Measurements from ENCODE around the gene NLRC3.

NLRC3 gene

GRCh38 chr16:3589001-3589400, 11.8 kb upstream of the NLRC3 start:
- no peak for DNase-seq (ENCODE audit: low read depth, low spot score)
- H3K4me3 ChIP-seq (ENCODE audit: low read depth, low read length): no peak overlapping the region
- TF ChIP-seq CTCF (IDR thresholded peaks at IDR 0.05; ENCODE audit: low read depth, low read length): no peak
- in situ Hi-C loops (cut with HindIII; ENCODE audit: low sequenced_read_pairs): no loop called here

GRCh38 chr16:3587547-3588110, 10.4 kb upstream of the NLRC3 start:
- in situ Hi-C loops (cut with HindIII; ENCODE audit: low sequenced_read_pairs): no loop called here
- TF ChIP-seq CTCF (IDR thresholded peaks at IDR 0.05; ENCODE audit: low read depth, low read length): no peak
- DNase-seq (ENCODE audit: low read depth, low spot score): no peak
- H3K4me3 ChIP-seq (ENCODE audit: low read depth, low read length): no peak overlapping the region

GRCh38 chr16:3584412-3584811, 7.2 kb upstream of the NLRC3 start:
- TF ChIP-seq CTCF (IDR thresholded peaks at IDR 0.05; ENCODE audit: low read depth, low read length): no peak
- in situ Hi-C loops (cut with HindIII; ENCODE audit: low sequenced_read_pairs): no loop called here
- DNase-seq (ENCODE audit: low read depth, low spot score): no peak
- no peak overlapping the region for H3K4me3 ChIP-seq (ENCODE audit: low read depth, low read length)

GRCh38 chr16:3583303-3584038, 6.3 kb upstream of the NLRC3 start:
- in situ Hi-C loops (cut with HindIII; ENCODE audit: low sequenced_read_pairs): no loop called here
- TF ChIP-seq CTCF (IDR thresholded peaks at IDR 0.05; ENCODE audit: low read depth, low read length): no peak
- DNase-seq (ENCODE audit: low read depth, low spot score): no peak
- no peak overlapping the region for H3K4me3 ChIP-seq (ENCODE audit: low read depth, low read length)

- in situ Hi-C loops (cut with HindIII; ENCODE audit: low sequenced_read_pairs): no loop called here
These were observed 5.3 kb upstream of the NLRC3 start for GRCh38 chr16:3582276-3583165.

More at GRCh38 chr16:3582276-3583165, 5.3 kb upstream of the NLRC3 start:
- no peak overlapping the region for H3K4me3 ChIP-seq (ENCODE audit: low read depth, low read length)
- TF ChIP-seq CTCF (IDR thresholded peaks at IDR 0.05; ENCODE audit: low read depth, low read length): no peak
- no peak for DNase-seq (ENCODE audit: low read depth, low spot score)

Data from astrocyte of the spinal cord (primary cell).